ENCODE results near the gene PLD1.
"Not testable (repeated sequence)": the region's sequence is repeated elsewhere in the genome, so short reads cannot be mapped to it uniquely, and the experiment has no call there.

Gene PLD1, protein sequence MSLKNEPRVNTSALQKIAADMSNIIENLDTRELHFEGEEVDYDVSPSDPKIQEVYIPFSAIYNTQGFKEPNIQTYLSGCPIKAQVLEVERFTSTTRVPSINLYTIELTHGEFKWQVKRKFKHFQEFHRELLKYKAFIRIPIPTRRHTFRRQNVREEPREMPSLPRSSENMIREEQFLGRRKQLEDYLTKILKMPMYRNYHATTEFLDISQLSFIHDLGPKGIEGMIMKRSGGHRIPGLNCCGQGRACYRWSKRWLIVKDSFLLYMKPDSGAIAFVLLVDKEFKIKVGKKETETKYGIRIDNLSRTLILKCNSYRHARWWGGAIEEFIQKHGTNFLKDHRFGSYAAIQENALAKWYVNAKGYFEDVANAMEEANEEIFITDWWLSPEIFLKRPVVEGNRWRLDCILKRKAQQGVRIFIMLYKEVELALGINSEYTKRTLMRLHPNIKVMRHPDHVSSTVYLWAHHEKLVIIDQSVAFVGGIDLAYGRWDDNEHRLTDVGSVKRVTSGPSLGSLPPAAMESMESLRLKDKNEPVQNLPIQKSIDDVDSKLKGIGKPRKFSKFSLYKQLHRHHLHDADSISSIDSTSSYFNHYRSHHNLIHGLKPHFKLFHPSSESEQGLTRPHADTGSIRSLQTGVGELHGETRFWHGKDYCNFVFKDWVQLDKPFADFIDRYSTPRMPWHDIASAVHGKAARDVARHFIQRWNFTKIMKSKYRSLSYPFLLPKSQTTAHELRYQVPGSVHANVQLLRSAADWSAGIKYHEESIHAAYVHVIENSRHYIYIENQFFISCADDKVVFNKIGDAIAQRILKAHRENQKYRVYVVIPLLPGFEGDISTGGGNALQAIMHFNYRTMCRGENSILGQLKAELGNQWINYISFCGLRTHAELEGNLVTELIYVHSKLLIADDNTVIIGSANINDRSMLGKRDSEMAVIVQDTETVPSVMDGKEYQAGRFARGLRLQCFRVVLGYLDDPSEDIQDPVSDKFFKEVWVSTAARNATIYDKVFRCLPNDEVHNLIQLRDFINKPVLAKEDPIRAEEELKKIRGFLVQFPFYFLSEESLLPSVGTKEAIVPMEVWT

DNA sequence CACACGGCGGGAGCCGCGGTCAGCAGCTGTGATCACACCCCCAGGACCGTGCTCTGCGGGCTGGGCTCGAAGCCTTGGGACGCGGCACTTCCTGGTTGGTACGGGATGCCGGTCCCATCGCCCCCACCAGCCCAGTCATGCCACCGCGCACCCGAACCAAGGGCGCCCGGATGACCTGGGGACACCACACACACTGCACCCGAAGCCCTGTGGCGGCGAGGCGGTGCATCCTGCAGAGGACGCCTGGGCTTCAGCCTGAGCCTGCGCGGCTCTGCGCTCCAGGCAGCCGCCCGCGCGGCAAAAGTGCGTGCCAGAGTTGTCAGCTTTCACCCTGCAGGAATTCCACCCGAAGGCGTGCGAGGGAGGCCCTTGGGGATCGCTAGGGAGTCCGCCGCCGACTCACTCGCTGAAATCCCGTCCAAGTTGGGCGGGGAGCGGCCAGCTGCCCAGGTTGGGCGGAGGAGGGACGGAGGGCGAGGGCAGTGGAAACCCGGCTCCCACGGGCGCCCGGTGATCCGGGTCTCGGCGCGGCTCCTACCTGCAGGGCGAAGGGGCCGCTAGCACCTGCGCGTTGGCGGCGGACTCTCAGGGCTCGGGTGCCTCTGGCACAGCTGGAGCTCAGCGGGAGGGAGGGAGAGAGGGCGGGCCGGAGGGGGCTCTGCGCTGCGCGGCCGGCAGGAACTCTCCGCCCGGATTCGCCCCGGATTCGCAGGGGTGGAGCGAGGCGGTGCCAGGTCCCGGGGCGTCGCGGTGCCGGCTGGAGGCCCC, at the start of gene PLD1:
Gene PLD1 (minus strand): TSS at position 623 of the 768 bp plus-strand sequence. CDS start 72,432 bp downstream, outside the sequence.
- peak in 2 of 4 experiments; percentile 24 to 35 for DNase-seq

DNA sequence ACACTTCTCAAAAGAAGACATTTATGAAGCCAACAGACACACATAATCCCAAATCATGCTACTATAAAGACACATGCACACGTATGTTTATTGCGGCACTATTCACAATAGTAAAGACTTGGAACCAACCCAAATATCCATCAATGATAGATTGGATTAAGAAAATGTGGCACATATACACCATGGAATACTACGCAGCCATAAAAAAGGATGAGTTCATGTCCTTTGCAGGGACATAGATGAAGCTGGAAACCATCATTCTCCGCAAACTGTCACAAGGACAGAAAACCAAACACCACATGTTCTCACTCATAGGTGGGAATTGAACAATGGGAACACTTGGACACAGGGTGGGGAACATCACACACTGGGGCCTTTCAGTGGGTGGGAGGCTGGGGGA, 48.5 kb upstream of the PLD1 start:
- DNase-seq = not testable (repeated sequence)

DNA sequence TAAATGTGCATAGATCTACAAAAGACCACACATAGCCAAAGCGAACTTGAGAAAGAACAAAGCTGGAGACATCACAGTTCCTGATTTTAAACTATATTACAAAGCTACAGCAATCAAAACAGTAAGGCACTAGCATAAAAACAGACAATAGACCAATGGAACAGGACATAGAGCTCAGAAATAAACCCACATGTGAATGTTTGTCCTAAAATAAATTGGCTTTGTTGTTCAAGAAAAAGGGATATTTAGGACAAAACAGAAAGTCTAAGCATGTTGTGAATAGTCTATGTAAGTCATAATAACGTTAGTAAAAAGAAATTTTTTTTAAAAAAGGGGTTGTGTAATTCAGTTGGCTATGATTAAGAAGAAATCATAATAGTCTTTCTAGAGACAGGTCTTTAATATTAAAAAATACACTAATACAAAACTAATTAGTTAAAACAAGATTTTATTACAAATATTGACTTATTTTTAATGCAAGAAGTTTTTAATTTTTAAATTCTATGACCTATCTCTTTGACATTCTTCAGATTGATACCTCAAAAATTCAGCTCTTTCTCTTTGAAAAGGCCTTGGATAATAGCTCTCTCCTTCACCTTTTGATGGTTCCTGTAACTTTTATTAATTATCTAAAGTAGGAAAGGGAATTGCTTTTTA, 44.5 kb upstream of the PLD1 start:
- DNase-seq = no peak

DNA sequence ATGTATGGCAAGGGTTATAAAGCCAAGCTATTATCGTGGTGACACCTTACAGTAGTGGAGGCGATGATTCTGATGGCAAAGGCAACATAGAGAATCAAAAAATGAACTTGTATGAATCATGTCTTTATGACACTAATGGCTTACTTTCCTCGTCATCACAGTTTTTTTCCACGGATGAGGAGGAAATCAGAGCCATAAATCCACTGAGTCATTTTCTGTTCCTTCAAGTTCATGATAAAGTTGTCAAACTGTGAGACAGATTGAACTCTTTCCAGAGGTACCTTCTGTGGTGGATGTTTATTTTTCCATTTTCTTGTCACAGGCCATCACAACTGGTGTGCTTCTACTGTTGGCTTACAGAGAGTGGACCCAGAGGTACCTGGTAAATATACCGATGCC, 41.4 kb upstream of the PLD1 start:
- DNase-seq = no peak

DNA sequence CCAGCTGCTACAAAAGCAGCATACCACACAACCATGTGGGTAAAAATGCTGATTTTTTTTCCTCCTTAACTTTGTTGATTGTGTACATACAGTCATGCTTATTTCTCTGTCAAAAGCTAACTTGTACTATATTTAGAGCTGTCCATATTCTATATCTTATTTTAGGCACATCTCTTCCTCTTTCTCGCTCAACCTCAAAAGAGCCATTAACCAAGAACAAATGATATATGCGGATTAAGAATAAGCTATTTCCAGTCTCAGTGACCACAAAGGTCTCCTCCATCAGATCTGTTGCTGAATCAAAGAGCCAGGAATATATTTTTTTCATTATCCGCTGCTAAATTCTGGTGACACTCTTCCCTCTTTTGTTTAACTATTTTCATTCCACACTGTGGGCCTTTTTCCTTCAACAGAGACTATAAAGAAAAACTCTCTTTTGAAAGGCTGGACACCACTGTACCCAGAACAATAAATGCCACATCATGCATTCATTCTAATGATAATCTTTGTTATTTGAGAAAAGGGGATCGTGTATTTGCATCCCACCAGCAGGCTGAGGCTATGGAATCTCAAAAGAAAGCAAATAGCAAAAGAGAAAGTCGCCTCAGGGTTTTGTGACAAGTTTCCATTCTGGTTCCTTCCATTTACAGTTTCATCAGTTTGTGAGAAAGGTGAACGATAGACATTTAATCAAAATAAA, 40.8 kb upstream of the PLD1 start:
- no peak for DNase-seq

DNA sequence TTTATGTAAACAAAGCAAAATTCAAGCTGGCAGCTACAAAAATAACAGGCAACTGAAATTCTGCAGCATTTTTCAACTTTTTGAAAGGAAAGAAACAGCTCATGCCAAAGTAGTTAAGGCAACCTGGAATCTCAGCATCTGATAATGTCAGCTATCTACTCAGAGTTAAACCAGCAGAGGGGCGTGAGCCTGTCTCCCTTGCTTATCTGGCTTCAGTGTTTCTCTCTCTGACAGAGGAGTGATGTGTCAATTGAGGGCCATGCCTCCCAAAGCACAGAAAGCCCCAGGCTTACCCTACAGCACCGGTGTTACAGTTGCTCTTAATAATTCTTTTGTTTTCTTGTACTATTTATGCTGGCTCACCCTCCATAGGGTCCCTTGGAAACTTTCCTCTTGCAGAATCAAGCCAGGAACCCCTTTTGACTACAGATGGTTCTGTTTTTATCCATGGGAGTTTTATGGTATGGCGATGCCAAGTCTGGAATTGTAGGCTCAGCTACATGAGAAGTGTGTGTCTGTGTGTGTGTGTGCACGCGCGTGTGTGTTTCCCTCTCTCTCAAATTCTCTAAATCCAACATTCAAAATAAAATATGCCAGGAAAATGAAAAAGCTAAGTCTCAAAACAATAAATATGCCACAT, 40.2 kb upstream of the PLD1 start:
- DNase-seq = no peak

DNA sequence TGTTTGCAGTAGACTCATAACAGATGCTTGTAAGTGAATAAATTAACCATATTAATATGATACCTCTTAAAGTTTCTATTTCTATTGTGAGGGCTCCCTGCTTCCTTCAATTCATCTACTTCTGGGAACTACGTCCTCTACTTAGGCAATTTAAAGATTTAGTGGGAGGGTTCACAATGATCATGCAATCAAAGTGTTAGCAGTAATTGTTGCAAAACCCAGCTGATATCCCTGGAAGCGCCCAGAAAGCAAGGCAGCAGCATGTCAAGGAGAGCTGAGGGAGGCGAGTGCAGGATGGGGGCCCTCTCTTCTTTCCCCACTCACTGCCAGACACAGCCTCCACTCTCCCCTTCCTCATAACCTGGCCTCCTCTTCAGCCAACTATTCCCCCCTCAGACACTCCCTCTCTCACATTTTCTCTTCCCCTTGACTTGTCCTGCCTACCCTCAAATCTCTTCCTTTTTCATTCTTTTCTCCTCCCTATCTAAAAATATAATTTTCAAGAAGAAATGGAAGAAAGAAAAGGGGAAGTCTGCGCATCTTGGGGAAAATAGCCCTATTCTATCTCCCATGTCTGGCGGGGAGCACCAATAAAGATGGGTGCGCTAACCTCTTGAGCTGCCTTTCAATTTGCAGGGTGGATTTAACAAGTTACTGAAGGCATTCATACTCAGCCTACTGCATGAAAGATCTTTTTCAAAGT, 39.5 kb upstream of the PLD1 start:
- DNase-seq = no peak

DNA sequence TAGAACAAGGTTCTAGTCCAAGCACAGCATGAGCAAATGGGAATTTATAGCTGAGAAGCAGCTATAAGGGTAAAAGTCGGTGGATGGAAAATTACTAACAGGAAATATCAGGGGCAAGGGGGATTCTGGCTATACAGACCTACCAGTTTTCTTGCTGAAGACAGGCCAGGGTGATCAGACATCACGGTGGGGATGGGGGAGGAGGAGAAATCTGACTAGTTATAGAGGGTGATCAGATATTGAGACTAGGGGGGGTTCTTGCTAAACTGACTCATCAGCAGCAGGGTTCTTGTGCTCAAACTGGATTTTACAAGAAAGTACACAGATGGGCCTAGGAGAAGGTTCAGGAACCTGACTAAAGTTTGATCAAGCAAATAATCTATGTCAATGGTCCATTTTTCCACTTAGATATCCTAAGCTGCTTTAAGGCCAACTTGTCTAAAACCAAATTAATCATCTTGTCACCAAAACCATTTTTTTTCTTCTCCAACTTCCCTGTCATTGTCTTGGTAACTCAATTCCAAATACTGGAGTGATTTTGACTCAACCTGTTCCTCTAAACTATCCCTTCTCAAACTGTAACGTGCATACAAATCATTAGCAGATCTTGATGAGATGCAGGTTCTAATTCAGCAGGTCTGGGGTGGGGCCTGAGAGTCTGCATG, 37.4 kb upstream of the PLD1 start:
- no peak for DNase-seq

DNA sequence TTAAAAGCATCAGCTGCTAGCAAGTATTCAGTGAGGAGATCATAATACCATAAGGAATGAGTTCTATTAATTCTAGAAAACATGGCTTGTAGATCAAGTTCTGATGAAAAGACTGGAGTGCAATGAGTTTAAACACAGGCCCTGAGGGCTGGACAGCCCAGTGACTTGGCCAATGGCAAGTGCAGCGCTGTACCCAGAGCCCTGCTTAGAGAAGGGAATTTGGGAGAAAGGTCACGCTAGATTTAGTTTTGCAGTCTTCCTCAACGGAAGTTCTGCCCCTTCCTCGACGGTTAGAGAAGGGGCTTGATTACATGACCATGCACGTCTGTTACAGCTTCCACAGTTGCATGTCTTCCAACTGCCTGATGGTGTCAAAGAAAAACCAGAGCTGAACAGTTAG, 36.9 kb upstream of the PLD1 start:
- no peak for DNase-seq

DNA sequence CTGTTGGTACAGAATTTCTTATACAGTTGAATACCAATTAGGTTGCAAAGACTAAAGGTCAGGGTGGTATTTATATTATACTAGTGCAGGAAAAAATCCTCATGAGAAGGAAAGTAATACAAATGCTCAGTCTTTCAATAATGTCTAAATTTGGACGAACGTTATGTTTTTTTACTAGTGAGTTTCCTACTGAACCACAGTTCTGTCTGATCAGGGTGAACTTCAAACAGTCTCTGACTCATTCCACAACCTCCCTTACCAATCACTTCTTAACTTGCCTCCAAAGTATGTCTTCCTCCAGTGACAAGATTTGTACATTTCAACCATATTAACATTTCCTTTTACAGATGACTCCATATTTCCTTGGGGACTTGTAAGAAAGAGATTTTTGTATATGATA, 36.3 kb upstream of the PLD1 start:
- no peak for DNase-seq

DNA sequence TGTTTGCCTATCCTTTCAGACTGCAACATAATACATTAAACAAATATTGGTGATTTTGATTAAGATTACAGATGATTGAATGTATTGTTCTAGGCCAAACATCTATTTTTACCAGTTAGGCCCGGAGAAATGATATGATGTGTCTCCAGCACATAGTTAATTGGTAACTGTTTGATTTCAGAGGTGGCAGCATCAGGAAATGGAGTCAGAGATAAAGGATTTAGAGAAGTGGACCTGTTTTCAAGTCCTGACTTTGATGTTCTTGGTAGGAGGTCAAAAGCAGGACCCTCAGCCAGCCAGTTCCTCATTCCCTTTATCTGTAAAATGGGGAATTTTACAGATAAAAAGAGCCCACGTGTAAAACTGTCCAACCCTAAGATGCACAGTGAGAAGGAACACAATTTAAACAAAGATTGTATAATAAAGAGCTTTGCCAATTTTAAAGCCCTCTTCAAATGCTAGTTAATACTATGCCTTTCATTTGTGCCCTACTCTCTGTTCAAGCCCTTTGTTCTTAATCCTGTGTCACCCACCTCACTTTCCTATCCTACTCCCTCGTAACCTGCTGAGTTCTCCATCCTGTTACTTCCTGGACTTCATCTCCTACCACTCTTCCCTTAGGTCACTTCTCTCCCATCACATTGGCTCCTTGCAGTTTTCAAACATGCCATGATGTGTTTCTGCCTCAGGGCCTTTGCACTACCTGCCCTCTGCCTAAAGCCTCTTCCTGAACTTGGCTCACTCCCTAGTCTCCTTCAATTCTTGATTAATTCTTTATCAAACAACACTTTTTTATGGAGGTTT, 35.4 kb upstream of the PLD1 start:
- no peak for DNase-seq

DNA sequence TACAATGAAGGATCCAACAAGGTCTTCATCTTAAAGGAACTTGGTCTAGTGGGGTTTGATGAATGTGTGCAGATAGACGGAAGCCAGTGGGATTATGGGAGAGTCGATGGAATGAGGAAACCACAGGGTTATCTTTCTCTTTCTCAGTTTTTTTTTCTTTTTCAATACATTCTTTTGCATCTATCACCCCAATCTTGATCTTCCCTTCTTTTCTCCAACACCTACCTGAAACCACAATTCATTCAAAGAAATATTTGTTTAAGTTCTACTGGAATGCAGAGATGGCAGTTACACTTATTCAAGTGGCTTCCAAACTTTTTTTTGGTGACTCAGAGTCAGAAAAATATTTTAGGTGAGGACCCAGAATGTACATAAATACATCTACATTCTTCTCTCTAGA, 34.6 kb upstream of the PLD1 start:
- no peak for DNase-seq

DNA sequence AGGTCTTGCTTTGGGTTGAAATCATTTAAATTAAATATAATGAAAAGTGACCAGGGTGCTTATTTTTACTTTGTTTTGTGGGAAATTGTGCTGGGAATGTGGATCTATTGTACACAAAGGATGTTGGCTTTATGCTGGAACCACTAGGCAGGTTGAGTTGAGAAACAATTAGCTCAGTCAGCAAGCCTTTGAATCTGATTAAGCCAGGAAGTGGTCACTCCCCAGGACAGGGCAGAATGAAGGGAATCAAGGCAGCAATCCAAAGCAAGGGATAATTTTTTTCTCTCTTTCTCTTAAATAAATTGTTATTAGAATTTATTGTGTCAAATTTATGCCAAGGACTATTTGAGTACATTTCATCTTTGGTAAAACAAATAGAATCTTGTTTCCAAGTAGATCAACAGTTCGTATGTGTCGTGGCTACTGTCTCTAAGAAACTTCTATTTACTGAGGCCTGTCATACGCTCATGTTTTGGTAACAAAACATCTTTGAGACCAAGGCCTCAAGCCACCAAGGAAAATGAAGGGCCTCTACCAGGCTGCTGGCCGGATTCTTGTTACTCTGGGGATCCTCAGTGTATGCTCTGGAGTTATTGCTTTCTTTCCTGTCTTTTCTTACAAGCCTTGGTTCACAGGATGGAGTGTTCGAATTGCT, 32.7 kb upstream of the PLD1 start, which contains the start of gene TMEM212:
Gene TMEM212 (plus strand): TSS at position 486 of the 655 bp plus-strand sequence. CDS start 35 bp downstream, at position 521.
- no peak for DNase-seq

DNA sequence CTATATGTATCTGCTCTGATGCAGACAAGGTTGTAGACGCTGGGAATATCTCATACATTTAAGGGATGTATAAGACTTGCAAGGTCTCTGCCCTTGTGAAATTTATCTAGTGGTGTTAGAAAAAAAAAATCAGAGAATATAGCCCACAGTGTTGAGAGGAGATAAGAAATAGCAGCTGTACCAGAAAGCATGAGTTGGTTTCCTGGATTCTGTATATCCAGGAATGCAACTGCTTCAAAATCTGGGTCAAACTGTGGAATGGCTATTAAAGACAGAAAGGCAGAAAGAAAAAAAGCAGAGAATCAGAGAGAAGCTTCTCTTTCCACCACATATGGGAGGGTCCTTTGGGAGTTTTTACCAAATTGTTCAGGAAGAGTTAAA, 31.3 kb upstream of the PLD1 start:
- DNase-seq = no peak

DNA sequence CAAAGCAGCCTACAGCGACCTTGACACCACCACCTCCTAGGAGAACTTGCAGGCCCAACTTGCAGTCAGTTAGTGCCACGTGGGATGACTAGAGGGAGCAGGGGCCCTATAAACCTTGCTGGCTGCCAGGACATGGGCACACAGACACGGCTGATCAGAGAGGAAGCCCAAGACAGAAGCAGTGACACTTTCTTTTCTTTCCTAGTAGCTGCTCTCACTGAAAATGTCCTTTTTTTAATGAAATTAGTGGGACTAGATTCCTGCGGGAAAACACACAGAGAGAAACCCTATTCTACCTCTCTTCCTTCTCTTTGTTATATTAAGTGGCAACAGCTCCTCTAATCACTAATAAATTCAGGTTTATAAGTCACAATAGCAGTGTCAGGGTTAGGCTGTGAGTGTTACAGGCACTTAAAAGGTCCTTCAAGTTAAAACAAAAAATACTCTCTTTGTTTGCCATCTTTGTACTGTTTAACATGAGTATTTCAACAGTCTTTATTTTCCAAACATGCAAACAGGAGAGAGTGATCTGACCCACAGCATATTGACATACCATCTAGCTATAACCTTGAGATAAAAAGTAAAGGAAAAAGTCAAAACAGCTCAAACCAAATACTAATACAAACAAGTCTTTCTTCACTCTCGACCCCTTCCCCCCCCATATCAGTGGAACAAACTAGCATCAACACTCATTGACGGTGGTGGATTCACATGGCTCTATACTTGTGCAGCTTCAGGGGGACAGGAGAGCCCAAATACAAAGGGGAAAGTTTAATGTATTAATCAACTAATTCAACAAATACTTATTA, 30.7 kb upstream of the PLD1 start:
- no peak for DNase-seq

DNA sequence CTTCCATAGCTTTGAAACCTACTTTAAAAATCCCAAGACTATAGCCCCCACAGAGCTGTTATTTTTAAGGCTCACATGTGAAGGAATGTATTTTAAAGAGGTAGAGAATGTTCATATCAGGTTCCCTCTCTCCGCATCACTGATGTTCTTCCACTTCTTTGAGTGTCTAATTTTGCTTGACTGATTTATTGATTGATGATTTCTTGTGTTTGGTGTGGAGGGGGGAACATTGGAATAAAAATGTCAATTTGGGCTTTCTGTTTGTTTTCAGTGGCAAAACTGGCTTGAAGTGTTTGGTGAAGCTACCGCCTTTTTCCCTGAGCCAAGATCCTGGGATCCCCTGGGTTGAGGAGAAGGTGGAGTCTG, 30.1 kb upstream of the PLD1 start:
- no peak for DNase-seq

DNA sequence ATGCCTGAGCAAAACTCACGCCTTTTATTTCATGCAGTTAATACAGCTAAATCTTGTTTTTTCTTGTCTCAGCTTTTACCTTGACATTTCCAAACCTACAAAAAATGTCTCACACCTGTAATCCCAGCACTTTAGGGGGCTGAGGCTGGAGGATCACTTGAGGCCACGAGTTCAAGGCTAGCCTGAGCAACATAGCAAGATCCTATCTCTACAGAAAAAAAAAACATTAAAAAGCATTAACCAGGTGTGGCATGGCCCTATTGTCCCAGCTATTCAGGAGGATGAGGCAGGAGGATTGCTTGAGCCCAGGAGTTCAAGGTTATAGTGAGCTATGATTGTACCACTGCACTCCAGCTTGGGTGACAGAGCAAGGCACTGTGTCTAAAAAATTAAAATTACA, 29.0 kb upstream of the PLD1 start:
- DNase-seq = no peak
